Measurements from ENCODE around the gene SOX13.

Gene SOX13

GRCh38 chr1:204105131-204105515, 32.2 kb downstream of the SOX13 start:
- no peak for DNase-seq (ENCODE audit: low read depth in 2 of 3, low spot score in 2 of 3)

GRCh38 chr1:204106825-204107224, 33.9 kb downstream of the SOX13 start:
- DNase-seq (ENCODE audit: low read depth in 2 of 3, low spot score in 2 of 3), result no peak

- DNase-seq (ENCODE audit: low read depth in 2 of 3, low spot score in 2 of 3), result no peak
These were observed 35.0 kb downstream of the SOX13 start for GRCh38 chr1:204107892-204108291.

- no peak for DNase-seq (ENCODE audit: low read depth in 2 of 3, low spot score in 2 of 3)
These were observed 35.6 kb downstream of the SOX13 start for GRCh38 chr1:204108312-204109141.

GRCh38 chr1:204110894-204111633, 38.1 kb downstream of the SOX13 start:
- no peak for DNase-seq (ENCODE audit: low read depth in 2 of 3, low spot score in 2 of 3)

GRCh38 chr1:204112876-204113730, 40.2 kb downstream of the SOX13 start:
- no peak for DNase-seq (ENCODE audit: low read depth in 2 of 3, low spot score in 2 of 3)

GRCh38 chr1:204113896-204114295, 41.0 kb downstream of the SOX13 start:
- no peak for DNase-seq (ENCODE audit: low read depth in 2 of 3, low spot score in 2 of 3)

GRCh38 chr1:204114606-204115005, 41.7 kb downstream of the SOX13 start:
- DNase-seq (ENCODE audit: low read depth in 2 of 3, low spot score in 2 of 3), result no peak

- no peak for DNase-seq (ENCODE audit: low read depth in 2 of 3, low spot score in 2 of 3)
These were observed 42.2 kb downstream of the SOX13 start for GRCh38 chr1:204115116-204115515.

GRCh38 chr1:204116539-204116938, 43.6 kb downstream of the SOX13 start:
- no peak for DNase-seq (ENCODE audit: low read depth in 2 of 3, low spot score in 2 of 3)

- no peak for DNase-seq (ENCODE audit: low read depth in 2 of 3, low spot score in 2 of 3)
These were observed 49.1 kb downstream of the SOX13 start for GRCh38 chr1:204121840-204122555.

- DNase-seq (ENCODE audit: low read depth in 2 of 3, low spot score in 2 of 3), result no peak
These were observed 50.5 kb downstream of the SOX13 start for GRCh38 chr1:204123376-204123775.

- DNase-seq (ENCODE audit: low read depth in 2 of 3, low spot score in 2 of 3), result no peak
These were observed 51.7 kb downstream of the SOX13 start for GRCh38 chr1:204124639-204125038.

- DNase-seq (ENCODE audit: low read depth in 2 of 3, low spot score in 2 of 3), result no peak
These were observed 52.9 kb downstream of the SOX13 start for GRCh38 chr1:204125759-204126351.

- no peak for DNase-seq (ENCODE audit: low read depth in 2 of 3, low spot score in 2 of 3)
These were observed 53.5 kb downstream of the SOX13 start for GRCh38 chr1:204126386-204126785.

- DNase-seq (ENCODE audit: low read depth in 2 of 3, low spot score in 2 of 3), result no peak
These were observed 54.0 kb downstream of the SOX13 start for GRCh38 chr1:204126956-204127355.

GRCh38 chr1:204127597-204128242, 54.8 kb downstream of the SOX13 start:
- DNase-seq (ENCODE audit: low read depth in 2 of 3, low spot score in 2 of 3), result no peak

GRCh38 chr1:204128464-204128963, 55.6 kb downstream of the SOX13 start:
- DNase-seq (ENCODE audit: low read depth in 2 of 3, low spot score in 2 of 3), result no peak

GRCh38 chr1:204128964-204129896, 56.3 kb downstream of the SOX13 start:
- DNase-seq (ENCODE audit: low read depth in 2 of 3, low spot score in 2 of 3), result peak in 2 of 3 experiments; percentile 35 to 37
